Bronchus fibroblast of lung (primary cell): ENCODE measurements around the gene PANK2. TPM values are rescaled to one million over a fixed set of nuclear protein-coding genes. Genes with fewer than 3 reads are reported as not detected.

Source experiments
- total RNA-seq: library from RNA; depleted of rRNA; stranded (reverse); fragments of >200 nt; gene quantifications from 2 replicates; pipeline ENCODE4 v1.2.3, GENCODE V29; 2015

PANK2 gene
- 29.9 and 33.3 TPM in 2 replicates for total RNA-seq

GRCh38 chr20:3888622-3889488 lies at the start of gene PANK2:
PANK2 (plus strand) TSS chr20:3889387.

GRCh38 chr20:3846740-3847428 lies 42.3 kb upstream of the PANK2 start, which contains the start of gene MAVS:
MAVS (plus strand) TSS chr20:3846834; CDS start chr20:3854625, 7,791 bp downstream.

Other genes with a start within 250 kb of the PANK2 start
- not detected in 2 replicates for gene GFRA4, start 226.0 kb upstream of the PANK2 start, total RNA-seq
- gene ADAM33, start 207.4 kb upstream of the PANK2 start, total RNA-seq = 14.7 and 15.3 TPM in 2 replicates
- not detected in 2 replicates for gene SIGLEC1, start 176.8 kb upstream of the PANK2 start, total RNA-seq
- 0.45 and 0.50 TPM in 2 replicates for gene HSPA12B, start 156.7 kb upstream of the PANK2 start, total RNA-seq
- 70.6 and 77.5 TPM in 2 replicates for gene ADISSP, start 121.6 kb upstream of the PANK2 start, total RNA-seq
- gene SPEF1, start 107.9 kb upstream of the PANK2 start, total RNA-seq = 0.15 and 0.17 TPM in 2 replicates
- 87.7 and 89.1 TPM in 2 replicates for gene CENPB, start 102.6 kb upstream of the PANK2 start, total RNA-seq
- 98.1 and 117 TPM in 2 replicates for gene CDC25B, start 93.1 kb upstream of the PANK2 start, total RNA-seq
- gene AP5S1, start 68.8 kb upstream of the PANK2 start, total RNA-seq = 18.9 and 19.7 TPM in 2 replicates
- gene MAVS, start 42.6 kb upstream of the PANK2 start, total RNA-seq = 19.6 and 19.7 TPM in 2 replicates
- gene RNF24, start 126.2 kb downstream of the PANK2 start, total RNA-seq = 10.6 and 13.3 TPM in 2 replicates